K562 (cell line): ENCODE data around the gene VPS33A. TPM values are rescaled to one million over a fixed set of nuclear protein-coding genes. Genes with fewer than 3 reads are reported as not detected.

ENCODE experiments used
- ATAC-seq: fragments of 200-7000 bp; cut with Tn5 transposase; 3 replicates; pipeline ENCODE4 v1.9.1; 2020; ENCODE audit warnings: moderate library complexity
- BruUV-seq: library from RNA; stranded (reverse); fragments of 400-500 nt; replicated peaks from 2 replicates; lab custom pipeline; 2021; lab: Mats Ljungman, UMichigan
- CTCF ChIA-PET: fragments of 300-600 bp; formaldehyde crosslinking; extraction: SDS; loops from one replicate; lab custom pipeline; 2021; ENCODE audit warnings: low intra/inter-chr PET ratio; lab: Yijun Ruan, JAX
- POLR2A ChIA-PET: fragments of 300-600, 350-650 bp; sonication (Branson Sonifier 250); formaldehyde crosslinking; extraction: SDS; loops from one replicate; lab custom pipeline; 2021; ENCODE audit warnings: antibody characterized with exemption, inconsistent platforms; lab: Yijun Ruan, JAX
- DNase-seq, 4 experiments: peaks; one replicate each; pipeline versions ENCODE4 v3.0.0 to v3.0.0-alpha.2; 2011 to 2018; ENCODE audit warnings: low spot score in 3 of 4, mixed read lengths in 3 of 4; ENCODE audit errors: extremely low read depth in 1 of 4
- FAIRE-seq: peaks from 2 replicates; lab custom pipeline; 2011; peaks lifted over from hg19 to GRCh38; lab: Jason Lieb, UNC
- H2AFZ ChIP-seq: 2 replicates; pipeline ENCODE4 v1.6.0; 2011; ENCODE audit warnings: low read depth, low read length, control low read depth, inconsistent platforms
- H3K27ac ChIP-seq: fragments of 200-600 bp; 3 replicates; pipeline ENCODE4 v1.8.0; 2011; ENCODE audit warnings: low read depth, mild to moderate bottlenecking, control low read depth, inconsistent platforms, low read length, moderate library complexity, mixed read lengths; ENCODE audit errors: extremely low read depth
- H3K27me3 ChIP-seq, 2 experiments: fragments of 300-600 bp in 1 of 2; 2 replicates in 1 of 2; 3 replicates in 1 of 2; pipeline versions ENCODE4 v1.6.0 to v1.8.0; 2011; ENCODE audit warnings: inconsistent platforms in 2 of 2, low read length in 2 of 2, mild to moderate bottlenecking in 1 of 2, mixed read lengths in 1 of 2, moderate library complexity in 1 of 2; ENCODE audit not compliant: control insufficient read depth in 2 of 2, insufficient read depth in 2 of 2
- H3K36me3 ChIP-seq: fragments of 300-600 bp; 3 replicates; pipeline ENCODE4 v1.8.0; 2011; ENCODE audit warnings: mild to moderate bottlenecking, low read length, inconsistent platforms; ENCODE audit not compliant: control insufficient read depth, insufficient read depth
- H3K4me1 ChIP-seq, 2 experiments: fragments of 200-600 bp in 1 of 2; replicated peaks in 1 of 2; 2 replicates in 1 of 2; 3 replicates in 1 of 2; pipeline versions ENCODE4 v1.5.1 to v1.8.0; 2011; ENCODE audit warnings: inconsistent platforms in 2 of 2, low read length in 2 of 2, mild to moderate bottlenecking in 1 of 2, mixed read lengths in 1 of 2, moderate library complexity in 1 of 2; ENCODE audit not compliant: control insufficient read depth in 2 of 2, insufficient read depth in 2 of 2
- H3K4me2 ChIP-seq: 2 replicates; pipeline ENCODE4 v1.6.1; 2011; ENCODE audit warnings: low read length, control low read depth, inconsistent platforms, mixed read lengths; ENCODE audit not compliant: insufficient read depth
- H3K4me3 ChIP-seq: fragments of 200-600 bp; sonication (generic), shearing (Covaris generic); 2 replicates; pipeline ENCODE4 v1.5.1; 2016; ENCODE audit warnings: control low read depth, inconsistent platforms
- H3K79me2 ChIP-seq: fragments of 200-600 bp; 3 replicates; pipeline ENCODE4 v1.8.0; 2011; ENCODE audit warnings: low read length, inconsistent platforms; ENCODE audit not compliant: control insufficient read depth, insufficient read depth
- H3K9ac ChIP-seq, 2 experiments: 2 replicates each; pipeline versions ENCODE4 v1.6.0 to v1.6.1; 2011; ENCODE audit warnings: low read depth in 2 of 2, low read length in 2 of 2, control low read depth in 1 of 2, inconsistent platforms in 1 of 2, mild to moderate bottlenecking in 1 of 2, mixed read lengths in 1 of 2; ENCODE audit not compliant: insufficient read depth in 1 of 2
- H3K9me1 ChIP-seq: one replicate; pipeline ENCODE4 v1.6.0; 2011; ENCODE audit warnings: inconsistent platforms, mild to moderate bottlenecking, low read length, moderate library complexity; ENCODE audit not compliant: control insufficient read depth, insufficient read depth
- H3K9me3 ChIP-seq: replicated peaks from 2 replicates; pipeline ENCODE4 v1.5.1; 2011; ENCODE audit warnings: low read depth, low read length, inconsistent platforms; ENCODE audit not compliant: control insufficient read depth, insufficient read depth
- H4K20me1 ChIP-seq: replicated peaks from 2 replicates; pipeline ENCODE4 v1.6.1; 2011; ENCODE audit warnings: low read length, inconsistent platforms, mixed read lengths; ENCODE audit not compliant: control insufficient read depth, insufficient read depth
- TBP ChIP-seq: optimal IDR thresholded peaks from 2 replicates; pipeline ENCODE3; 2011; ENCODE audit warnings: low read depth, low read length, improper control_type of control experiment
- ZNF551 ChIP-seq: fragments of 250-450 bp; sonication (Bioruptor Pico); IDR thresholded peaks from 2 replicates; pipeline ENCODE4 v1.5.0; 2021; ENCODE audit warnings: mild to moderate bottlenecking, moderate library complexity
- WGBS: fragments of 100-300 bp; shearing (Covaris generic); methylation state at CpG from one replicate; pipeline ENCODE4 v1.1.6; 2016; ENCODE audit warnings: low coverage, mixed read lengths; ENCODE audit not compliant: insufficient coverage; ENCODE audit errors: missing lambda C conversion rate; 5-methylcytosine and 5-hydroxymethylcytosine counted together
- in situ Hi-C: fragments of 300-500 bp; cut with MboI; formaldehyde crosslinking; loops from 4 replicates; pipeline ENCODE4 v1.15.0; 2018; ENCODE audit warnings: inconsistent platforms, mixed read lengths
- intact Hi-C: fragments of 100-400 bp; cut with micrococcal nuclease; formaldehyde crosslinking; loops from 2 replicates; pipeline ENCODE4 v1.14.2; 2022
- polyA plus RNA-seq, 8 experiments: library from polyadenylated mRNA; depleted of rRNA in 4 of 8; stranded (reverse) in 5 of 8; unstranded in 3 of 8; fragments of >200 nt; fragmentation: Nextera tagmentation in 2 of 8; fragmentation: Illumina TruSeq in 1 of 8; extraction: Ambion mirVana in 2 of 8; extraction: Trizol in 1 of 8; gene quantifications; 2 replicates each; pipeline versions ENCODE4 v1.2.1 to v1.2.3, GENCODE V29; 2011 to 2014; ENCODE audit warnings: inconsistent platforms in 1 of 8, missing spikeins in 1 of 8
- total RNA-seq, 7 experiments: library from RNA; depleted of rRNA in 6 of 7; stranded (reverse); fragments of >200 nt in 6 of 7; fragmentation: Illumina TruSeq in 2 of 7; extraction: Trizol in 2 of 7; gene quantifications; 2 replicates each; pipeline versions ENCODE4 v1.2.1 to v1.2.3, GENCODE V29; 2011 to 2021; ENCODE audit warnings: low replicate concordance in 1 of 7
- TF ChIP-seq, protein P1 (sequence below), 2 experiments: fragments of 450-650 bp; IDR thresholded peaks; 2 replicates each; pipeline ENCODE4 v1.6.1; 2016; ENCODE audit warnings: mild to moderate bottlenecking in 2 of 2, borderline replicate concordance in 1 of 2, low read depth in 1 of 2, moderate library complexity in 1 of 2
- TF ChIP-seq, protein P2 (sequence below): fragments of 250-450 bp; sonication (Bioruptor Pico); IDR thresholded peaks from 2 replicates; pipeline ENCODE4 v1.4.0; 2020; ENCODE audit warnings: mild to moderate bottlenecking, moderate library complexity
- TF ChIP-seq, protein P3 (sequence below), 2 experiments: fragments of 450-650 bp; IDR thresholded peaks; 2 replicates each; pipeline ENCODE4 v1.6.1; 2016
- TF ChIP-seq, protein P4 (sequence below): fragments of 200-400 bp; formaldehyde crosslinking; IDR thresholded peaks from 2 replicates; pipeline ENCODE4 v1.6.1; 2017; ENCODE audit warnings: mild to moderate bottlenecking, low read depth, low read length, moderate library complexity

Gene VPS33A
- total and polyA plus RNA-seq, 9 of the 15 experiments (the other 6 are each of a cell fraction or from before 2014, with no cell fraction given): 10.6 to 34.3 (median 25.3) TPM

DNA sequence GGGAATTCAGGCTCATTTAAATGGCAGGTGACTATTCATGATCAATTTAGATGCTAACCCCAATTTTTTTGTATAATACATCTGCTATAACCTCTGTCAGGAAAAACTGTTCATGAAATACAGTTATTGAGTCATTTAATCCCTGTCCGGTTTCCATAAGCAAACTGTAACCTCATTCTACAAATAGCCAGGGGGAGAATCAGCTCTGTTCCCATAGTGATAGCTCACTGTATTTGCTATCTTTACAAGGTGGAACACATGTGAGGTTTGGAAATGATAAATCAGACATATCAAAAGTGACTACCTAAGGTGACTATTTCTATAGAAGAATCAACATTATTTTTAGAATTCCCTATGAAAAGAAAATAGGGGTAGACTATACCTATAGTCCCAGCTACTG, 38.6 kb upstream of the VPS33A start:
- Histone ChIP-seq H3K27ac (no peak overlapping the region), H3K4me1 (no peaks in the 10 kb centered on the region), H3K4me2 (no peak overlapping the region), H2AFZ (no peak overlapping the region), H4K20me1 (0 out of 2 replicates have a peak, but pooled peaks cover 3% of the 10 kb centered on the region), H3K79me2 (no peaks in the 10 kb centered on the region), H3K27me3 (no peaks in the 10 kb centered on the region), H3K9me3 (no peaks in the 10 kb centered on the region), H3K9me1 (no peaks in the 10 kb centered on the region), H3K36me3 (peaks cover 28% of the 10 kb centered on the region; the same call in 1 of the 3 replicates), H3K9ac (no peak overlapping the region), H3K4me3 (no peak overlapping the region)
- CTCF ChIA-PET: no interaction called here
- WGBS: 87% methylated on average over 1 of the region's 1 CpG
- intact Hi-C loops (no loop called here), in situ Hi-C loops (no loop called here)
- no peak for FAIRE-seq
- DNase-seq: no peak
- TF ChIP-seq, protein P1, sequence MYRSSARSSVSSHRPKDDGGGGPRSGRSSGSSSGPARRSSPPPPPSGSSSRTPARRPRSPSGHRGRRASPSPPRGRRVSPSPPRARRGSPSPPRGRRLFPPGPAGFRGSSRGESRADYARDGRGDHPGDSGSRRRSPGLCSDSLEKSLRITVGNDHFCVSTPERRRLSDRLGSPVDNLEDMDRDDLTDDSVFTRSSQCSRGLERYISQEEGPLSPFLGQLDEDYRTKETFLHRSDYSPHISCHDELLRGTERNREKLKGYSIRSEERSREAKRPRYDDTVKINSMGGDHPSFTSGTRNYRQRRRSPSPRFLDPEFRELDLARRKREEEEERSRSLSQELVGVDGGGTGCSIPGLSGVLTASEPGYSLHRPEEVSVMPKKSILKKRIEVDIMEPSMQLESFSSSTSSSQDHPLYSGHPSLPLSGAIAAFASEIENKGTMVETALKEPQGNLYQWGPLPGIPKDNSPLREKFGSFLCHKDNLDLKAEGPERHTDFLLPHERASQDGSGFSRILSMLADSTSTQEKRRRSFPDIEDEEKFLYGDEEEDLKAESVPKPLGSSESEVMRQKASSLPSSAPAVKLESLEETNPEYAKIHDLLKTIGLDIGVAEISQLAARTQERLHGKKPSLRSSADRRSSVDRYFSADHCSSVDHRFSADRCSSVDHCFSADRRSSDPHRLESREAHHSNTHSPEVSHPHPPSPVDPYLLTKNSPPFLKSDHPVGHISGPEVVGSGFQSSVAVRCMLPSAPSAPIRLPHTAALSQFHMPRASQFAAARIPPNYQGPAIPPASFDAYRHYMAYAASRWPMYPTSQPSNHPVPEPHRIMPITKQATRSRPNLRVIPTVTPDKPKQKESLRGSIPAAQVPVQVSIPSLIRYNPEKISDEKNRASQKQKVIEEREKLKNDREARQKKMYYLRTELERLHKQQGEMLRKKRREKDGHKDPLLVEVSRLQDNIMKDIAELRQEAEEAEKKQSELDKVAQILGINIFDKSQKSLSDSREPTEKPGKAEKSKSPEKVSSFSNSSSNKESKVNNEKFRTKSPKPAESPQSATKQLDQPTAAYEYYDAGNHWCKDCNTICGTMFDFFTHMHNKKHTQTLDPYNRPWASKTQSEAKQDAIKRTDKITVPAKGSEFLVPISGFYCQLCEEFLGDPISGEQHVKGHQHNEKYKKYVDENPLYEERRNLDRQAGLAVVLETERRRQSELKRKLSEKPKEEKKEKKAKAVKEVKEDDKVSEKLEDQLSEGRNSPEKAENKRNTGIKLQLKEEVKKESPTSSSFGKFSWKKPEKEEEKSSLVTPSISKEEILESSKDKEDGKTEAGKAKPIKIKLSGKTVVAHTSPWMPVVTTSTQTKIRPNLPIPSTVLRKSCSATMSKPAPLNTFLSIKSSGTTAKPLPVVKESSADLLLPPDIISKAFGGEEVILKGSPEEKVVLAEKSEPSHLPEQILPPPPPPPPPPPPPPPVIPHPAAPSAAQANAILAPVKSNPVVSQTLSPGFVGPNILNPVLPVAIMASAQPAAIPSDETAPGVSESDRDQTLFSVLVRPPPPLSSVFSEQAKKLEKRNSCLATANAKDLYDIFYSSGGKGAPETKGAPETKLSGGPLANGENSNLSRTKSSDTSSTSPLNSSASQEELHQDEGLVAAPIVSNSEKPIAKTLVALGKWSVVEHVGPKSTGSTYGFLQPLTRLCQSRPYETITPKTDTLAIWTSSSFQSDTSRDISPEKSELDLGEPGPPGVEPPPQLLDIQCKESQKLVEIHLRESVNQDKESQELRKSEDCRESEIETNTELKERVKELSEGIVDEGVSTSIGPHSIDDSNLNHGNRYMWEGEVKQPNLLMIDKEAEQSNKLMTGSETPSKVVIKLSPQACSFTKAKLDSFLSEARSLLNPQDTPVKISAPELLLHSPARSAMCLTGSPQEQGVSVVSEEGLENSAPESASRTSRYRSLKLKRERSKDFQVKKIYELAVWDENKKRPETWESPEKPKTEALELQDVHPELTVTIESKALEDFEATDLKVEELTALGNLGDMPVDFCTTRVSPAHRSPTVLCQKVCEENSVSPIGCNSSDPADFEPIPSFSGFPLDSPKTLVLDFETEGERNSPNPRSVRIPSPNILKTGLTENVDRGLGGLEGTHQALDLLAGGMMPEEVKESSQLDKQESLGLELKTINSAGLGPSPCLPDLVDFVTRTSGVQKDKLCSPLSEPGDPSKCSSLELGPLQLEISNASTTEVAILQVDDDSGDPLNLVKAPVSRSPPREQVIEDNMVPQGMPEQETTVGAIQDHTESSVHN (IDR thresholded peaks at IDR 0.05; ENCODE audit: borderline replicate concordance in 1 of 2, low read depth in 1 of 2): no peak
- TF ChIP-seq TBP (no peak), ZNF551 (CRISPR knock-in tag) (no peak)
- TF ChIP-seq, protein P2, sequence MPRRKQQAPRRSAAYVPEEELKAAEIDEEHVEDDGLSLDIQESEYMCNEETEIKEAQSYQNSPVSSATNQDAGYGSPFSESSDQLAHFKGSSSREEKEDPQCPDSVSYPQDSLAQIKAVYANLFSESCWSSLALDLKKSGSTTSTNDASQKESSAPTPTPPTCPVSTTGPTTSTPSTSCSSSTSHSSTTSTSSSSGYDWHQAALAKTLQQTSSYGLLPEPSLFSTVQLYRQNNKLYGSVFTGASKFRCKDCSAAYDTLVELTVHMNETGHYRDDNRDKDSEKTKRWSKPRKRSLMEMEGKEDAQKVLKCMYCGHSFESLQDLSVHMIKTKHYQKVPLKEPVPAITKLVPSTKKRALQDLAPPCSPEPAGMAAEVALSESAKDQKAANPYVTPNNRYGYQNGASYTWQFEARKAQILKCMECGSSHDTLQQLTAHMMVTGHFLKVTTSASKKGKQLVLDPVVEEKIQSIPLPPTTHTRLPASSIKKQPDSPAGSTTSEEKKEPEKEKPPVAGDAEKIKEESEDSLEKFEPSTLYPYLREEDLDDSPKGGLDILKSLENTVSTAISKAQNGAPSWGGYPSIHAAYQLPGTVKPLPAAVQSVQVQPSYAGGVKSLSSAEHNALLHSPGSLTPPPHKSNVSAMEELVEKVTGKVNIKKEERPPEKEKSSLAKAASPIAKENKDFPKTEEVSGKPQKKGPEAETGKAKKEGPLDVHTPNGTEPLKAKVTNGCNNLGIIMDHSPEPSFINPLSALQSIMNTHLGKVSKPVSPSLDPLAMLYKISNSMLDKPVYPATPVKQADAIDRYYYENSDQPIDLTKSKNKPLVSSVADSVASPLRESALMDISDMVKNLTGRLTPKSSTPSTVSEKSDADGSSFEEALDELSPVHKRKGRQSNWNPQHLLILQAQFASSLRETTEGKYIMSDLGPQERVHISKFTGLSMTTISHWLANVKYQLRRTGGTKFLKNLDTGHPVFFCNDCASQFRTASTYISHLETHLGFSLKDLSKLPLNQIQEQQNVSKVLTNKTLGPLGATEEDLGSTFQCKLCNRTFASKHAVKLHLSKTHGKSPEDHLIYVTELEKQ (CRISPR knock-in tag): no peak
- TF ChIP-seq, protein P3, sequence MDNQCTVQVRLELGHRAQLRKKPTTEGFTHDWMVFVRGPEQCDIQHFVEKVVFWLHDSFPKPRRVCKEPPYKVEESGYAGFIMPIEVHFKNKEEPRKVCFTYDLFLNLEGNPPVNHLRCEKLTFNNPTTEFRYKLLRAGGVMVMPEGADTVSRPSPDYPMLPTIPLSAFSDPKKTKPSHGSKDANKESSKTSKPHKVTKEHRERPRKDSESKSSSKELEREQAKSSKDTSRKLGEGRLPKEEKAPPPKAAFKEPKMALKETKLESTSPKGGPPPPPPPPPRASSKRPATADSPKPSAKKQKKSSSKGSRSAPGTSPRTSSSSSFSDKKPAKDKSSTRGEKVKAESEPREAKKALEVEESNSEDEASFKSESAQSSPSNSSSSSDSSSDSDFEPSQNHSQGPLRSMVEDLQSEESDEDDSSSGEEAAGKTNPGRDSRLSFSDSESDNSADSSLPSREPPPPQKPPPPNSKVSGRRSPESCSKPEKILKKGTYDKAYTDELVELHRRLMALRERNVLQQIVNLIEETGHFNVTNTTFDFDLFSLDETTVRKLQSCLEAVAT (IDR thresholded peaks at IDR 0.05): no peak
- TF ChIP-seq, protein P4, sequence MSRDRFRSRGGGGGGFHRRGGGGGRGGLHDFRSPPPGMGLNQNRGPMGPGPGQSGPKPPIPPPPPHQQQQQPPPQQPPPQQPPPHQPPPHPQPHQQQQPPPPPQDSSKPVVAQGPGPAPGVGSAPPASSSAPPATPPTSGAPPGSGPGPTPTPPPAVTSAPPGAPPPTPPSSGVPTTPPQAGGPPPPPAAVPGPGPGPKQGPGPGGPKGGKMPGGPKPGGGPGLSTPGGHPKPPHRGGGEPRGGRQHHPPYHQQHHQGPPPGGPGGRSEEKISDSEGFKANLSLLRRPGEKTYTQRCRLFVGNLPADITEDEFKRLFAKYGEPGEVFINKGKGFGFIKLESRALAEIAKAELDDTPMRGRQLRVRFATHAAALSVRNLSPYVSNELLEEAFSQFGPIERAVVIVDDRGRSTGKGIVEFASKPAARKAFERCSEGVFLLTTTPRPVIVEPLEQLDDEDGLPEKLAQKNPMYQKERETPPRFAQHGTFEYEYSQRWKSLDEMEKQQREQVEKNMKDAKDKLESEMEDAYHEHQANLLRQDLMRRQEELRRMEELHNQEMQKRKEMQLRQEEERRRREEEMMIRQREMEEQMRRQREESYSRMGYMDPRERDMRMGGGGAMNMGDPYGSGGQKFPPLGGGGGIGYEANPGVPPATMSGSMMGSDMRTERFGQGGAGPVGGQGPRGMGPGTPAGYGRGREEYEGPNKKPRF: no peak
- no TSS peak for BruUV-seq
- POLR2A ChIA-PET: no interaction called here
- no peak for ATAC-seq
